A549 (cell line): ENCODE data around the gene PRKG1. TPM values are rescaled to one million over a fixed set of nuclear protein-coding genes. Genes with fewer than 3 reads are reported as not detected.

ENCODE experiments used
- ATAC-seq, 2 experiments: fragments of 200-7000 bp in 1 of 2; fragments of >200 bp in 1 of 2; cut with Nextera tagmentation in 1 of 2; cut with Tn5 transposase in 1 of 2; 3 replicates each; pipeline versions ENCODE4 v1.8.0 to v1.9.1; 2018 to 2020; ENCODE audit warnings: mild to moderate bottlenecking in 1 of 2, moderate library complexity in 1 of 2
- CTCF ChIA-PET: fragments of 300-600 bp; sonication (Branson Sonifier 250); formaldehyde crosslinking; extraction: SDS; loops from one replicate; lab custom pipeline; 2021; ENCODE audit warnings: antibody characterized with exemption, inconsistent platforms; lab: Yijun Ruan, JAX
- POLR2A ChIA-PET: fragments of 350-600 bp; formaldehyde crosslinking; extraction: SDS; loops from one replicate; lab custom pipeline; 2021; ENCODE audit warnings: antibody characterized with exemption, inconsistent platforms; lab: Yijun Ruan, JAX
- DNase-seq, 2 experiments: peaks; one replicate each; pipeline versions ENCODE4 v3.0.0 to v3.0.0-alpha.2; 2011 to 2016; ENCODE audit warnings: low read depth in 1 of 2, low spot score in 1 of 2
- FAIRE-seq: peaks from 2 replicates; lab custom pipeline; 2011; peaks lifted over from hg19 to GRCh38; lab: Jason Lieb, UNC
- H3K27ac ChIP-seq, 2 experiments: fragments of >200 bp; sonication (Bioruptor Twin); formaldehyde crosslinking; 3 replicates each; pipeline ENCODE4 v1.5.1; 2016 to 2017
- H3K4me1 ChIP-seq: fragments of >200 bp; sonication (Bioruptor Twin); formaldehyde crosslinking; 3 replicates; pipeline ENCODE4 v1.6.1; 2016
- H3K4me2 ChIP-seq: fragments of >200 bp; sonication (Bioruptor Twin); formaldehyde crosslinking; 3 replicates; pipeline ENCODE4 v1.6.1; 2016
- H3K4me3 ChIP-seq: fragments of >200 bp; sonication (Bioruptor Twin); formaldehyde crosslinking; 3 replicates; pipeline ENCODE4 v1.5.1; 2016
- H3K9me3 ChIP-seq: fragments of >200 bp; sonication (Bioruptor Twin); formaldehyde crosslinking; 3 replicates; pipeline ENCODE4 v1.6.1; 2016
- ATOH8 ChIP-seq: fragments of 250-450 bp; sonication (Bioruptor Pico); IDR thresholded peaks from 2 replicates; pipeline ENCODE4 v1.5.0; 2020; ENCODE audit warnings: low read depth, mild to moderate bottlenecking, moderate library complexity
- BHLHE40 ChIP-seq: IDR thresholded peaks from 2 replicates; pipeline ENCODE4 v1.6.1; 2012; ENCODE audit warnings: low read depth, low read length, inconsistent platforms
- CBX8 ChIP-seq: fragments of 200-600 bp; sonication (generic); IDR thresholded peaks from 2 replicates; pipeline ENCODE4 v1.6.1; 2016
- CHD4 ChIP-seq: fragments of 200-600 bp; sonication (generic); IDR thresholded peaks from 2 replicates; pipeline ENCODE4 v1.6.1; 2016; ENCODE audit warnings: antibody characterized with exemption, mild to moderate bottlenecking, borderline replicate concordance
- EHMT2 ChIP-seq: fragments of 200-600 bp; sonication (generic); IDR thresholded peaks from 2 replicates; pipeline ENCODE4 v1.6.1; 2016; ENCODE audit warnings: antibody characterized with exemption, low read depth, mild to moderate bottlenecking, moderate library complexity
- EP300 ChIP-seq, 2 experiments: fragments of >200 bp; sonication (Bioruptor Twin); formaldehyde crosslinking; IDR thresholded peaks; 2 replicates in 1 of 2; 3 replicates in 1 of 2; pipeline ENCODE4 v1.6.1; 2016 to 2017
- HDAC2 ChIP-seq: fragments of 200-600 bp; sonication (generic); IDR thresholded peaks from 2 replicates; pipeline ENCODE4 v1.6.1; 2016
- HEYL ChIP-seq: fragments of 250-450 bp; sonication (Bioruptor Pico); IDR thresholded peaks from 2 replicates; pipeline ENCODE4 v1.8.0; 2021; ENCODE audit warnings: mild to moderate bottlenecking, moderate library complexity
- JUN ChIP-seq, 2 experiments: fragments of >200 bp; sonication (Bioruptor Twin); formaldehyde crosslinking; IDR thresholded peaks; 2 replicates in 1 of 2; 3 replicates in 1 of 2; pipeline ENCODE4 v1.6.1; 2016 to 2017
- KDM5A ChIP-seq: fragments of 200-600 bp; sonication (generic); IDR thresholded peaks from 2 replicates; pipeline ENCODE4 v1.6.1; 2016; ENCODE audit warnings: antibody characterized with exemption, mild to moderate bottlenecking
- MAFK ChIP-seq: fragments of 450-650 bp; IDR thresholded peaks from 2 replicates; pipeline ENCODE4 v1.6.1; 2014; ENCODE audit not compliant: partially characterized antibody
- MAX ChIP-seq: IDR thresholded peaks from 2 replicates; pipeline ENCODE4 v1.6.1; 2012
- NPAS2 ChIP-seq: fragments of 250-450 bp; sonication (Bioruptor Pico); IDR thresholded peaks from 2 replicates; pipeline ENCODE4 v1.8.0; 2022; ENCODE audit warnings: mild to moderate bottlenecking, moderate library complexity, borderline replicate concordance
- PHF8 ChIP-seq: fragments of 200-600 bp; sonication (generic); IDR thresholded peaks from 2 replicates; pipeline ENCODE4 v1.6.1; 2016; ENCODE audit warnings: low read depth, mild to moderate bottlenecking, antibody characterized with exemption, moderate library complexity, borderline replicate concordance
- POLR2A ChIP-seq: IDR thresholded peaks from 2 replicates; pipeline ENCODE4 v1.6.1; 2012; ENCODE audit warnings: mild to moderate bottlenecking, low read length
- POLR2AphosphoS2 ChIP-seq: conservative IDR thresholded peaks from 2 replicates; pipeline ENCODE4 v1.6.1; 2012; ENCODE audit warnings: low read length, improper control_type of control experiment, inconsistent platforms
- RARB ChIP-seq: fragments of 250-450 bp; sonication (Bioruptor Pico); IDR thresholded peaks from 2 replicates; pipeline ENCODE4 v1.8.0; 2021; ENCODE audit warnings: mild to moderate bottlenecking, moderate library complexity
- REST ChIP-seq: fragments of 200-600 bp; sonication (generic); IDR thresholded peaks from 2 replicates; pipeline ENCODE4 v1.6.1; 2016; ENCODE audit warnings: antibody characterized with exemption, mild to moderate bottlenecking, moderate library complexity
- ZFP36 ChIP-seq: fragments of 450-650 bp; IDR thresholded peaks from 2 replicates; pipeline ENCODE4 v1.6.1; 2014; ENCODE audit warnings: borderline replicate concordance; ENCODE audit not compliant: partially characterized antibody
- ZNF302 ChIP-seq: fragments of 250-450 bp; sonication (Bioruptor Pico); IDR thresholded peaks from 2 replicates; pipeline ENCODE4 v1.9.0; 2021; ENCODE audit warnings: inconsistent platforms, mild to moderate bottlenecking, moderate library complexity
- ZSCAN20 ChIP-seq: fragments of 250-450 bp; sonication (Bioruptor Pico); IDR thresholded peaks from 2 replicates; pipeline ENCODE4 v1.8.0; 2022; ENCODE audit warnings: mild to moderate bottlenecking, moderate library complexity
- WGBS: methylation state at CpG from one replicate; pipeline ENCODE4 v1.1.6; 2017; ENCODE audit errors: missing lambda C conversion rate; 5-methylcytosine and 5-hydroxymethylcytosine counted together
- polyA plus RNA-seq, 4 experiments: library from polyadenylated mRNA; depleted of rRNA in 3 of 4; stranded (reverse); fragments of >200 nt; fragmentation: RNase III in 1 of 4; extraction: RNeasy Plus Mini Kit Qiagen cat#74134 plus additional on column Dnase treatment in 1 of 4; gene quantifications; 2 replicates in 3 of 4; 3 replicates in 1 of 4; pipeline ENCODE4 v1.2.3, GENCODE V29; 2011 to 2017
- TF ChIP-seq, protein P1 (sequence below): fragments of 250-450 bp; sonication (Bioruptor Pico); IDR thresholded peaks from 2 replicates; pipeline ENCODE4 v1.5.0; 2021; ENCODE audit warnings: mild to moderate bottlenecking, moderate library complexity, borderline replicate concordance

PRKG1 gene
- polyA plus RNA-seq, 2 of the 4 experiments (the other 2 are of a cell fraction), result not detected

GRCh38 chr10:51308116-51308515 is 233.8 kb downstream of the PRKG1 start (continued):
- TF ChIP-seq REST (no peak), MAX (no peak), CBX8 (no peak), POLR2A (no peak), HEYL (CRISPR knock-in tag) (no peak)
- TF ChIP-seq, all 56 proteins: peak for 0

GRCh38 chr10:51311228-51311627 is 236.9 kb downstream of the PRKG1 start:
- WGBS, result 46% methylated on average over 2 of the region's 2 CpGs
- POLR2A ChIA-PET, result no interaction called here

More at GRCh38 chr10:51311228-51311627, 236.9 kb downstream of the PRKG1 start:
- Histone ChIP-seq H3K9me3 (no peaks in the 10 kb centered on the region), H3K27ac (no peak overlapping the region), H3K4me3 (no peak overlapping the region), H3K4me2 (no peak overlapping the region), H3K4me1 (no peaks in the 10 kb centered on the region)
- CTCF ChIA-PET, result no interaction called here
- DNase-seq, result no peak
- no peak for FAIRE-seq
- TF ChIP-seq ZSCAN20 (CRISPR knock-in tag), result no peak
- TF ChIP-seq EP300 (IDR thresholded peaks at IDR 0.05), result no peak
- TF ChIP-seq CHD4, result no peak
- TF ChIP-seq KDM5A, result no peak
- no peak for TF ChIP-seq ZNF302 (CRISPR knock-in tag)
- TF ChIP-seq RARB (CRISPR knock-in tag), result no peak
- no peak for TF ChIP-seq EHMT2
- no peak for TF ChIP-seq JUN (IDR thresholded peaks at IDR 0.05)
- no peak for TF ChIP-seq ATOH8
- TF ChIP-seq REST, result no peak
- TF ChIP-seq POLR2A, result no peak
- no peak for TF ChIP-seq PHF8
- TF ChIP-seq ZFP36, result no peak
- TF ChIP-seq NPAS2 (CRISPR knock-in tag), result no peak
- TF ChIP-seq POLR2AphosphoS2, result no peak
- no peak for TF ChIP-seq BHLHE40
- no peak for TF ChIP-seq MAFK
- no peak for TF ChIP-seq HDAC2
- TF ChIP-seq, protein P1, sequence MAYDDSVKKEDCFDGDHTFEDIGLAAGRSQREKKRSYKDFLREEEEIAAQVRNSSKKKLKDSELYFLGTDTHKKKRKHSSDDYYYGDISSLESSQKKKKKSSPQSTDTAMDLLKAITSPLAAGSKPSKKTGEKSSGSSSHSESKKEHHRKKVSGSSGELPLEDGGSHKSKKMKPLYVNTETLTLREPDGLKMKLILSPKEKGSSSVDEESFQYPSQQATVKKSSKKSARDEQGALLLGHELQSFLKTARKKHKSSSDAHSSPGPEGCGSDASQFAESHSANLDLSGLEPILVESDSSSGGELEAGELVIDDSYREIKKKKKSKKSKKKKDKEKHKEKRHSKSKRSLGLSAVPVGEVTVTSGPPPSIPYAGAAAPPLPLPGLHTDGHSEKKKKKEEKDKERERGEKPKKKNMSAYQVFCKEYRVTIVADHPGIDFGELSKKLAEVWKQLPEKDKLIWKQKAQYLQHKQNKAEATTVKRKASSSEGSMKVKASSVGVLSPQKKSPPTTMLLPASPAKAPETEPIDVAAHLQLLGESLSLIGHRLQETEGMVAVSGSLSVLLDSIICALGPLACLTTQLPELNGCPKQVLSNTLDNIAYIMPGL (CRISPR knock-in tag), result no peak
- no peak for ATAC-seq
